HG02588 (cell line): ENCODE results near the gene ATIC.
A peak's percentile ranks its signal among the peaks of the same experiment; 100 is the strongest.

Experiments used
- ATAC-seq: cut with Tn5 transposase; IDR thresholded peaks from one replicate; pipeline ENCODE4 v1.9.1; 2021; ENCODE audit warnings: mild to moderate bottlenecking, moderate library complexity; ENCODE audit not compliant: unreplicated experiment

The ATIC gene

DNA sequence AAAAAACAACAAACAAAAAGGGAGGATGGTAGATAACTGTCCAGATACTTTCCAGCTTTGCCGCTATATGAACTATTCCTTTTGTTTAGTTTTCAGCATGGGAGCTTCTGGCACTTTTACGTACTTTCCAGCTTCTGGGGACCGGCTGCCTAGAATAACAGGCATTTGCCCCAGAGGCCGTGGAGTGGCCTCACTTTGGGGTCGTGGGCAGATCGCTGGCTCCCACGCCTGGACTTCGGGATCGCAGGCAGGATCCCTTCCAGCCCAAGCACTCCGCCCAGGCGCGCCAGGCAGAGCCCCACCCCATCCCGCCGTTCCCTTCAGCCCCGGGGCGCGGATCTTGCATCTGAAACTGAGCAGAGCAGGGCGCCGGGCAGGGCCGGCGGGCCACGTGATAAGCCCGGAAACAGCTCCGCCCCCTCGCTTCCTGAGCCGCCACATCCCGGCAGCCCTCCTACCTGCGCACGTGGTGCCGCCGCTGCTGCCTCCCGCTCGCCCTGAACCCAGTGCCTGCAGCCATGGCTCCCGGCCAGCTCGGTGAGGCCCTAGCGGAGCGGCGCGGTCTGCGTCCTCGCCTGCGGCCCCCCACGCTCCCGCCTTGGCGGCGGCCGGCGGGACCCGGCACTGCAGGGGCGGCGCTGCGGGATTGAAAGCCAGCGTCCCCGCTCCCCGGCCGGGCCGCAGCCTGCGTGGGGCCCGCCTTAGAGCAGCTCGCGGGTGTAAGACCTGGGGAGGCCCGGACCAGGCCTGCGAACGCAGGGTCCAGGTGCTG lies at the start of gene ATIC:
Gene ATIC (plus strand): TSS at position 435 of the 772 bp plus-strand sequence. CDS start 84 bp downstream, at position 519.
- peak; percentile 99 for ATAC-seq

DNA sequence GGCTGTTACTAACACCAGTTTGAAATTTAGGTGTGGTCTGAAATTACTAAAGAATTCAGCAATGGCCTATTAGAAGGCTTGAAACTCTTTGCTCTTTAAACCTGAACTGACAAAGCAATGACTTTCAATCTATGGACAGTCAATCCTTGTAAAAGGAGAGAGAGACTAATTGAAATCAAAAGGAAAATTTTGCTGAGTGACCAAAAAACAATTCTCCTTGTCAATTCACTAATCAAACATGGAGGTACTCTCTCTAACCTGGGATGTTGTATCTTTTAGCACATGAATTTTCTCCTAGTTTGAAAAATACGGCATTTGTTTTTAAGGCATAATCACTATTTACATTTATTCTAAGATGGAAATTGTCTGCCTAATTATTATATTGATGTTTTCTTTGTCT lies 49.6 kb upstream of the ATIC start:
- ATAC-seq = no peak

DNA sequence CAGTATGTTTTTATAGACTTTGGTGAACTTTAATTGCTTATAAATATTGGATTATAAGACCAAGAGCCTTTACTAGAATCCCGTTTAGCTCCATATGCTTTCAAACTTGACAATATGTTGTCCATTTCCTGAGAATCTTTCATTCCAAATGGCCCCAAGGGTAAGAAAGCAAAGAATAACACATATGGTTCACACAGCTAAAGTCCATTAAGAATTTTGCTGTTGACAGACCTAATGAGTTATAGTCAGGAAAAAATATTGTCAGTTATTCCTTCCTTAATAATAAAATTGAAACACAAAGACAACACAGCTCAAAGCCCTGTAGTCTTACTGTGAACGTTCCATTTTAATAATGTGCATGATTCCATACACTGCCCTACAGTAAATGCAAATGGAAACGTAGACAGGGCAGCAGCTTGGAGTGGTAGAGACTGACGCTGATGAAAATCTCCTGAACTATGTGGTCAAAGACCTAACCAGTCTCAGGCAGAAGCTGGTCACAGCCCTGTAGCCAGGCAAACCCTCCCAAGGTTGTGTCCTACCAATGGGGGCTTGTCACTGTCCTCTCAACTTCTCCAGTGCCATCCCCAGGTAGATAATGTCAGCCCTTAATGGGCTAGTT lies 49.0 kb upstream of the ATIC start:
- no peak for ATAC-seq

DNA sequence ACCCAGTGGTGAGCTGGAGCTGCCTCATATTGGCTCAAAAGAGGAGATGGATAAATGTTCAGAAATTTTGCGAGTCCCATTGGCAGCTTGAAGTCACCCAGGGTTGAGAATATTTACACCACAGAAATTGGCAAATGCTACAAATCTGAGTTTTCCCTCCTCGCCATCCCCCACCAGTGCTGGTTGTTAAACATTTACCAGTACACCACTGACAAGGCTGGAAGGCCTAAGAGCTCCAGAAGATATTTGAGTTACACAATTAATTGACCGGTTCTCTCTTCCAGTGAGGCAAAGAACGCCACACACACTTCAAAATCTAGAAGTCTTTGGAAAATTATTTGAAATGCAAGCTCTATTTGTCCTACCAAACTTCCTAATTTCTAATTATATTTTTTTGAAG lies 47.5 kb upstream of the ATIC start:
- no peak for ATAC-seq

DNA sequence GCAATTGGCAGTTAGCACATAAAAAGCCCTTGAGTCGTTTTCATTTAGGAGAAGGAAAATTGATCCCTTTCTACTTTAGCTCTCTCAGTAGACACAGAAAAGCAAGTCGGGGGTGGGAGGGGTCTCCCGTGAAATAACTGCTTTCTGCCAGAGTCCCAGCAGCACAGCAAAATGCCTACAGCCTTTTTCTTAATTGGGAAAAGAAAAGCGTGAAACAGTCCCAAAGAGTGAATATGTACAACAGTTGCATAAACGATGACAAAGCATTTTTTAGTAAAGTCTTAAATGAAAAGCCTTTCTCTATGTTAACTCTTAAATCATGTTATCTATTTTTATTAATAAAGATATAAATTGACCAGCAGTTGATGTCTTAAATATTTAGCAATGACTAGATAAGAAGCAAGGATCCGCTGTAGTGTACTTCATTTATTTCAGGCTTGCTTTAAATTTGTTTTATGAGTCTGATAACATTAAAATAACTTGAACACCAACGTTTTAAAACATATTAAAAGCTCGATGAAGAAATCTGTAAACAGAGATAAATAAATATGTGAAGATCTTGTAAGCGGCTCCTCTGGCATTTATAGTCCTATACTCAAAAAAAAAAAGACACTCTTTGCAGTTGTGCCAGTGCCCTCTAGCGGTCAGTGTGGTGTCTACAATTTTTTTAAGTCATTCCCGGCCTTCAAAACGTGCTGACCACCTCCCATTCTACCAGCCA lies 42.3 kb upstream of the ATIC start:
- peak; percentile 65 for ATAC-seq

DNA sequence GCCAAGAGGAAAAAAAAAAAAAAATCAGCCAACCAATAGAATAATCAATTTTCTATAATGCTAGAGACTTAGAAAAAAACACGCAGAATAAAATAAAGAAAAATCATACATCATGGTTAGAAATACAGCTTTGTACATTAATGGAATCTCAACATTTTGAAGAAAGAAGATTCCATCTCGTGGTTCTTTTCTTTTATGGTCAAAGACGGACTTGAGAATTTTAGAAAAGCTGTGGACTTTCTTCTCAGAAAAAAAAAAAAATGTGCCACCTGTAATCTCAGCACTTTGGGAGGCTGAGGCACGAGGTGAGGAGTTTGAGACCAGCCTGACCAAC lies 41.8 kb upstream of the ATIC start:
- ATAC-seq = no peak

DNA sequence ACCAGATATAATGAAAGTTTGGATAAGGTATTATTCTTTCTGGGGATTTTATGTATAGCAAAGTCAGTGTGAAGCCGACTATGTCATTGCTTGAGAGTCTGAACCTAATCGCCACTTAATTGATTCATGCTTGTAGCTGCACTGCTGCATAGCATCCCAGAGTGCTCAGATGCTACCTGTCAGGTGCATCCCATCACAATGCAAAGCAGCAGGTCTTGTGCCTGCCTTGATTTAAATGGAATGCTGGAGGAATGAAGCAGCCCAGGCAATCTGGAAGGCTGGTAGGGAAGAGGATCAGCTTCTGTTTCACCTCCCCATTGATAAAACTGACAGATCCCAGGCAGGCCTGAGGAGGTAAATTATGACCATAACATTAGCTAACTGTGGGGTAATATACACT lies 40.4 kb upstream of the ATIC start:
- no peak for ATAC-seq

DNA sequence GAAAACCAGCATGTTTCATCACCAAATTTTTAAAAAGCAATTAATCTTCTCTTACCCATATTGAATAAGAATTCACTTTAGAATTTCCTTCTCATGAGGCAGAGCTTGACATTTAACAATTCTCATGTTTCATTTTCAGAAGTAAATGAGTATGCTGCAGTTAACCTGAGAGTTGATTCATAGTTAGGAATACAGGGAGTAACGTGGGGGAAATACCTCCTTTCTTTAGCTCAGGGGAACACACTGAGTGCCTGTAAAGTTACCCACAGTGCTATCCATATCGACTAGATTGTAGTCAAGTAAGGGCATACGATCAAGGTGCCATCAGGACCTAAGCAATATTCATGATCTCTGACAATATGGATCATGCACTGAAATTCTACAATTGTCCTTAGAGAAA lies 38.9 kb upstream of the ATIC start:
- no peak for ATAC-seq

DNA sequence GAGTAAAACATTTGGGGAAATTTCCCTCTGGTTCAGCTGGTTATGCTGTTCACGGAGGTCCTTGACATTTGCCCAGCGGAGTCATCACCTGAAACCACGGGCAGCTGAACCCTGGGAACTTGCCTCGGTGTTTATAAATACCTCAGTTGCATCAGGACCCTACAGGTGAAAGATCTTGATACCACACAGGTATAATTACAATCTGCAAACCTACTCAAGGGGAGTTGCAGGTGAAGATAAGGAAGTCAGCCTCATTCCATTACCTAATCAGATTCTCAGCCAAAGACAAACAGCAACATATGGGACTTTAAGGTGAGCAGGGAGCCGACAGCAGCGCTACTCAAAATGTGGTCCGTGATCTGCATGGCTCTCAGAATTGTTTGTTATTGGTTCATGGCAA lies 37.0 kb upstream of the ATIC start:
- ATAC-seq = no peak

DNA sequence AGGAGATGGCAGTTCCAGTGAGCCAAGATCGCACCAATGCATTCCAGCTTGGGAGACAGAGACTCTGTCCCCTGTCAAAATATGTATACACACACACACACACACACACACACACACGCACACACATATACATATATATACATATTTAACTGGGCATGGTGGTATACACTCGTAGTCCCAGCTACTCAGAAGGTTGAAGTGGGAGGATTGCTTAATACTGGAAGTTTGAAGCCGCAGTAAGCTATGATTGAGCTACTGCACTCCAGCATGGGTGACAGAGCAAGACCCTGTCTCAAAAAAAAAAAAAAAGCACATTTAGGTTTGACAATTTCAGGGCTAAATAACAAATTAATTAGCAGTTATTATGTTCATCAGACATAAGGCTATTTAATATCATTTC lies 36.0 kb upstream of the ATIC start:
- no peak for ATAC-seq

DNA sequence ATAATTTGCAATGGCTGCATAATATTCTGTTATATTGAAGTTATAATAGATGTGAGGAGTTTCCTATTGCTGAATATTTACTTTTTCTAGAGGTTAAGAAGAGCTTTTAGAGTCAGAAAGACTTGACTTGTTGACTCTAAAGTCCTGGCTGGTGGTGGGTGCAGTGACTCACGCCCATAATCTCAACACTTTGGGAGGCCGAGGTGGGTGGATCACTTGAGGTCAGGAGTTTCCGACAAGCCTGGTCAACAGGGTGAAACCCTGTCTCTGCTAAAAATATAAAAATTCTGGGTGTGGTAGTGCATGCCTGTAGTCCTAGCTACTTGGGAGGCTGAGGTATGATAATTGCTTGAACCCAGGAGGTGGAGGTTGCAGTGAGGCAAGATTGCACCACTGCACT lies 33.9 kb upstream of the ATIC start:
- ATAC-seq = no peak

DNA sequence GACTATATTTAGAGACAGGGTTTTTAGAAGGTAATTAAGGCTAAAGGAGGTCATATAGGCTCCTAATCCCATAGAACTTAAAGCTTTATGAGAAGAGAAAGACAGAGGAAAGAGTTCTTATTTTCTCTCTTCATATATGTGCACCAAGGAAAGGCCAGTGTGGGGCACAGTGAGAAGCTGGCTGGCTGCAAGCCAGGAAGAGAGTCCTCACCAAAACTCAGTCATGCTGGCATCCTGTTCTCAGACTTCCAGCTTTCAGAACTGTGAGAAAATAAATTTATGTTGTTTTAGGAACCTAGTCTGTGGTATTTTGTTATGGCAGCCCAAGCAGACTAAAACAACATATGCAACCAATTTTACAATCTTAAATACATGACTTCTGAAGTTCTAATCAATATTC lies 31.5 kb upstream of the ATIC start:
- ATAC-seq = no peak

DNA sequence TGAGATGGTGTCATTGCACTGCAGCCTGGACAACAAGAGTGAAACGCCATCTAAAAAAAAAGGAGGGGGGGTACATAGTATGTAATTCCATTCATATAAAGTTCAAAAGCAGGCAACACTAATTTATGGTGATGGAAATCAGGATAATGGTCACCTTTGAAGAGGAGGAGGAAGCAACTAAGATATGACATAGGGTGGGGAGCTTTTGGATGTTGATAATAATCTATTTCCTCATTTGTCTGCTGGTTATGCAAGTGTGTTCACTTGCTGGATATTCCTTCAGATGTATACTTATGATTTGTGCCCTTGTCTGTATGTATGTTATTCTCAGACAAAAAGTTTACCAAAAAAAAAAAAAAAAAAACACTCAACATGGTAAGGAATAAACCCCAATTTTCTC lies 28.6 kb upstream of the ATIC start:
- no peak for ATAC-seq

DNA sequence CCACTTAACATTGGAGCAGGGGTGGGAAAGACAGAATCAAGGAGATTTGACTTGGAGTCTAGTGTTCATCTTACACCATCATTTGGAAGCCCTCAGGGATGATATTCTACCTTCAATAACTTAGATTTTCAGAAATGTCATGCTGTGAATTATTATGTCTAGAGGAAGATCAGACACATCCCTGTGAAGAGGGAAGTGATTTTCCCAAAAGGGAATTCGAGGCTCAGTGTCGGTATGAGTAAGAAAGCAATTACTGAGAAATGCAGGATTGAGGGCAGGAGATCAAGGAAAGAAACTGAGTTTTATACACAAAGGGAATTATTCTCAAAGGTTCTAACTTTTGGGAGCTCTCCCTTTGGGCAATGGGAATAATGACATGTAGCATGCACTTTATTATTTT lies 25.6 kb upstream of the ATIC start:
- ATAC-seq = no peak

DNA sequence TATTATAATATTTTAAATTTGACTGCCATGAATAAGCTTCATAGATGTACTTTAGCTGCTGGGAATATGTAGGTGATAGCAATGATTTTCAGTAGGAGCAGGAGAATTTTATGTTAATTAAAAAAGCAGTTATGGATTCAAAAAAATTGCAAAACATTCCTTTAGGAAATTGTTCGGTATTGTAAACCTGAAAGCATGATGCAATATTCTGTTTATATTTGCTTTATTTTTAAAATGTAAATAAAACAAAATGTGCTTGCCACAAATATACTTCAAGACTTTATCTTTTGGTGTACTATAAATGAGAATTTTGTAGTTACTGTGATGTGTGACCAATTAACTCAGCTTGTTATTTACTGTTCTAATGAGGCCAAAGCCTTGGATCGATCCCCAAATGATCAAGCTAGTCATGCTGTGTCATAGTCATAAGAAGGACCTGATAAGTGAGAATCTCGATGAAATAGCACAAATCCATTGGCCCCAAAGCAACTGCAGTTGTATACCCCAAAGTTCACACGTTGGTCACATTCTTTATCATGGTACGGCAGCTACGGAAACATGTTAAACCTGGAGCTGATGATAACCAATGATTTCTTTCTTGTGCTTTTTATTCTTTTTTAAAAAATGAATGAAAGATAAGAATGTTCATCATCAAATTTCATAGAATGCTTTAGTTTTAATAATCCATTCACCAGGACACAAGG lies 23.6 kb upstream of the ATIC start:
- ATAC-seq = no peak

DNA sequence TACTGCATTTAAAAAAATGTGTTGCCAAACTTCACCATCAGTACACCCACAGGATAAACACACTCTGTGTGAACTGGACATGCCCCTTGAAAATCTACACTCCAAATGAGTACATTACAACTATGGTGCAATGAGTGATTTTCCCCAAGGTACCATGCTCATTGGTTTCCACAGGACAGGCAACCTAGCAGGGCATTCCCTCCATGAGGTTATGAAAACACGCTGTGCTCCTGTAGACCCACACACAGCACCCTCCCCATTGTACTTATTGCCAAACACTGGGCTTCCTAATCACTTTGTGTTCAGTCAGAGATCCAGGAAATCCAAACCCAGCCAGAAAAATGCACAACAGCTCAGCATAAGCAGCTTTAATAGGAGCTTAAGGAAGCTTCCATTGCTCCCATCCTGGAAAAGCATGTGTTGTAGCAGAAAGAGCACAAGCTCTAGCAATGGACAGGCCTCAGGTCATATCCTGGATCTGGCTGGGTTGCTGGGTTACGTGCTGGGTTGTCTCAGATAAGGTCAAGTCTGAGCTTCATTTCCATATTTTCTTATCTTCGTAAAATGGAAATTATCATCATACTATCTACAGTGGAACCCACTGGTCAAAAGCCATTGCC lies 20.8 kb upstream of the ATIC start:
- no peak for ATAC-seq

DNA sequence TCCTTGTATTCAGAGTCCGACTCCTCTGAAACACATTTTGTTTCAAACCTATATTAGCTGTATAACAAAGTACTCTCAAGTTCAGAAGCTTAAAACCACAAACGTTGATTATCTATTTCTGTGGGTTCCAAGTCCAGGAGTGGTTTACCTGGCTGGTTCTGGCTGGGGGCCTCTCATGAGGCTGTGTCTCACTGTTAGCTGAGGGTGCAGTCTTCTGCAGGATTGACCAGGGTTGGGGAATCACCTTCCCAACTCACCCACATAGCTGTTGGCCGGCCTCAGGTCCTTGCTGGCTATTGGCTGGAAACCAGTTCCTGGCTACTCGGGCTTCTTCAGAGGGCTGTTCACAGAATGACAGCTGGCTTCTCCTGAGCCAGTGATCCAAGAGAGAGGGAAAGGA lies 18.0 kb upstream of the ATIC start:
- no peak for ATAC-seq

DNA sequence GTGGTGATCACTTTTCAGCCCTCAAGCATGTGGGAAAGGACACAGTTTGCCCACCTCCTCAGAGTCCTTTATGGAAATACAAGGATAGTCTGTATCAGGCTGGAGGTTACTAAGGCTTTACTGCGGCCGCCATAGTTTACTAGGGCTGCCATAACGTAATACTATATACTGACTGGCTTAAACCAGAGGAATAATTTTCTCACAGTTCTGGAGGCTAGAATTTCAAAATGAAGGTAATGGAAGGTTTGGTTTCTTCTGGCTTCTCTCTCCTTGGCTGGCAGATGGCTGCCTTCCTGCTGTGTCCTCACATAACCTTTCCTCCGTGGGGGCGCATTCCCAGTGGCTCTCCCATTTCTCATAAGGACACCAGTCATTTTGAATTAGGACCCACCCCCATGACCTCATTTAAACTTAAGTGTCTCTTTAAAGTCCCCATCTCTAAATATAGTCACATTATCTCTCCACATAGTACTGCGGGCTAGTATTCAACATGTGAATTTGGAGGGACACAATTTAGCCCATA lies 12.5 kb upstream of the ATIC start:
- ATAC-seq = no peak

DNA sequence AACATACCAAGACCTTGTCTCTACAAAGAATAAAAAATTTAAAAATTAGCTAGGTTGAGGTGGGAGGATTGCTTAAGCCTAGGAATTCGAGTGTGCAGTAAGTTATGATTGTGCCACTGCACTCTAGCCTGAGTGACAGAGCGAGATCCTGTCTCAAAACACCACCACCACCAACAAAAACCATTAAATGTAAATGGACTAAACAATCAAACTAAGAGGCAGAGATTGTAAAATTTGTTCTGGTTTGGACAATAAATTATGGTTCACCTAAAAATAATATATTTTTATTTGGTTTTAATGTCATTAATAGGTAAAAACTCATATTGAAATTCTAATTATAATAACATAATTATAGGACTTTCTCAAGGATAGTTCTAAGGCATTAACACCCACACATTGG lies 9.9 kb upstream of the ATIC start:
- no peak for ATAC-seq

DNA sequence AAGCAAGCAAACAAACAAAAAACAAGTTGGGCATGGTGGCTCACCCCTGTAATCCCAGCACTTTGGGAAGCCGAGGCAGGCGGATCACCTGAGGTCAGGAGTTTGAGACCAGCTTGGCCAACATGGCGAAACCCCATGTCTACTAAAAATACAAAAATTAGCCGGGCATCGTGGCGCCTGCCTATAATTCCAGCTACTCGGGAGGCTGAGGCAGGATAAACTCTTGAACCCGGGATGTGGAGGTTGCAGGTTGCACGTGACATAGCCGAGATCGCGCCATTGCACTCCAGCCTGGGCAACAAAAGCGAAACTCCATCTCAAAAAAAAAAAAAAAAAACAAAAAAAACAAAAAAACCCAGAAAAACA lies 617 bp upstream of the ATIC start:
- ATAC-seq = peak; percentile 17

DNA sequence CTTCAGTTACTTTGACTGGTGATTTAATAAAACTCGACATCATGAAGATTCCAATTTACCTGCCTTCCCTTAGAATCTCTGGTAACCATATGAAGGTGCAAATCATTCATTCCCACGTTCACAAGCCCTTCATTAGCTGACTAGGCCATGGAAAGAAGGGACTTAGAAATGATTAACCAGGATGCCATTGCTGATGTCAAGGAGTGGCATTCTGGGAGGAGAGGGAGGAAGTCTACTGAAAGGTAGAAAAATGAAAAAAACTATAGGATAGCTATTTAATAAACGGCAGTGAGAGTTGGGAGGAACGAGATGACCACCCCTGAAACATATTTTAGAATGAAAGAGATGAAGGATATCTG lies 1.4 kb downstream of the ATIC start:
- ATAC-seq = no peak
